AG04449 (cell line): ENCODE data around the gene TMEM121B.

Experiments
- CTCF ChIA-PET: fragments of 350-600 bp; formaldehyde crosslinking; extraction: SDS; loops from one replicate; lab custom pipeline; 2021; ENCODE audit warnings: antibody characterized with exemption; lab: Yijun Ruan, JAX
- POLR2A ChIA-PET: fragments of 400-600, 350-600 bp; formaldehyde crosslinking; extraction: SDS; loops from one replicate; lab custom pipeline; 2020; ENCODE audit warnings: antibody characterized with exemption, inconsistent platforms; lab: Yijun Ruan, JAX
- DNase-seq: peaks from one replicate; pipeline ENCODE4 v3.0.0-alpha.2; 2010; ENCODE audit warnings: low read depth, low spot score
- H3K4me3 ChIP-seq: 2 replicates; pipeline ENCODE4 v1.5.1; 2011; ENCODE audit warnings: low read depth, mild to moderate bottlenecking, control low read depth, low read length
- CTCF ChIP-seq: IDR thresholded peaks from one replicate; pipeline ENCODE4 v1.5.1; 2011; ENCODE audit warnings: mild to moderate bottlenecking, moderate library complexity, low read length, control low read depth, inconsistent platforms; ENCODE audit not compliant: insufficient read depth; ENCODE audit errors: missing control alignments

The TMEM121B gene

GRCh38 chr22:17121233-17122195, at the start of gene TMEM121B:
TSS of gene TMEM121B (minus strand) at chr22:17121360. CDS start at chr22:17121127, 233 bp downstream.
- POLR2A ChIA-PET: no interaction called here
- CTCF ChIA-PET: interaction anchor here (1.0 kb wide), 1 partner anchor 50 kb away, joined by 3 read pairs; no protein-coding TSS in a partner anchor
- no peak for TF ChIP-seq CTCF
- DNase-seq: no peak
- H3K4me3 ChIP-seq: peak within 1 kb of the TSS; percentile 36

GRCh38 chr22:17167486-17167885, 46.3 kb upstream of the TMEM121B start:
- no peak overlapping the region for H3K4me3 ChIP-seq
- DNase-seq: no peak
- ChIA-PET CTCF (interaction anchor here (1.4 kb wide), 1 partner anchor 387 kb away, joined by 3 read pairs; no protein-coding TSS in a partner anchor), POLR2A (no interaction called here)
- no peak for TF ChIP-seq CTCF

- ChIA-PET POLR2A (interaction anchor here (0.6 kb wide), 1 partner anchor 31 kb away, joined by 3 read pairs; no protein-coding TSS in a partner anchor), CTCF (interaction anchor here (10.0 kb wide), 1 partner anchor 9 kb away, joined by 225 read pairs; no protein-coding TSS in a partner anchor)
- no peak overlapping the region for H3K4me3 ChIP-seq
- TF ChIP-seq CTCF: no peak
- DNase-seq: no peak
These were observed 43.3 kb upstream of the TMEM121B start for GRCh38 chr22:17164392-17165024.

GRCh38 chr22:17162731-17163130, 41.6 kb upstream of the TMEM121B start:
- ChIA-PET POLR2A (interaction anchor here (1.1 kb wide), 1 partner anchor 9 kb away, joined by 3 read pairs; no protein-coding TSS in a partner anchor), CTCF (interaction anchor here (0.9 to 10.0 kb wide), 2 partner anchors 10 to 35 kb away, joined by 3 to 225 read pairs; no protein-coding TSS in a partner anchor)
- no peak for TF ChIP-seq CTCF
- DNase-seq: no peak
- no peak overlapping the region for H3K4me3 ChIP-seq

- ChIA-PET POLR2A (interaction anchor here (1.1 kb wide), 1 partner anchor 10 kb away, joined by 3 read pairs; no protein-coding TSS in a partner anchor), CTCF (interaction anchor here (10.0 kb wide), 1 partner anchor 11 kb away, joined by 225 read pairs; no protein-coding TSS in a partner anchor)
- no peak overlapping the region for H3K4me3 ChIP-seq
- DNase-seq: no peak
- TF ChIP-seq CTCF: no peak
These were observed 40.8 kb upstream of the TMEM121B start for GRCh38 chr22:17161991-17162390.
